Upper lobe of right lung (tissue), 1 donor: ENCODE results near the gene SKP2. TPM values are rescaled to one million over a fixed set of nuclear protein-coding genes. Genes with fewer than 3 reads are reported as not detected.
"Not testable (repeated sequence)": the region's sequence is repeated elsewhere in the genome, so short reads cannot be mapped to it uniquely, and the experiment has no call there.

ENCODE experiments used
- ATAC-seq: fragments of 200-7000 bp; cut with Tn5 transposase; one replicate; pipeline ENCODE4 v1.9.1; 2020; ENCODE audit warnings: mild to moderate bottlenecking, moderate library complexity
- DNase-seq: peaks from one replicate; pipeline ENCODE4 v3.0.0-alpha.2; 2020
- H3K27ac ChIP-seq: fragments of 200-600 bp; one replicate; pipeline ENCODE4 v1.8.0; 2022
- H3K27me3 ChIP-seq: fragments of 200-600 bp; one replicate; pipeline ENCODE4 v1.8.0; 2022; ENCODE audit warnings: mild to moderate bottlenecking
- H3K36me3 ChIP-seq: fragments of 200-600 bp; one replicate; pipeline ENCODE4 v1.8.0; 2022
- H3K4me1 ChIP-seq: fragments of 200-600 bp; one replicate; pipeline ENCODE4 v1.8.0; 2022
- H3K4me3 ChIP-seq: fragments of 200-600 bp; one replicate; pipeline ENCODE4 v1.8.0; 2022; ENCODE audit warnings: mild to moderate bottlenecking
- H3K9me3 ChIP-seq: fragments of 200-600 bp; one replicate; pipeline ENCODE4 v1.8.0; 2022
- intact Hi-C: fragments of 100-400 bp; cut with DNase I; formaldehyde crosslinking; loops from one replicate; pipeline ENCODE4 v1.11.0; 2022
- total RNA-seq: library from RNA; stranded (reverse); fragmentation: NEBNext Ultra II Directional; extraction: Animal tissue kit (Norgen Biotek cat#: 25700); gene quantifications from one replicate; pipeline ENCODE4 v1.2.1, GENCODE V29; 2021
- TF ChIP-seq, protein P1 (sequence below): fragments of 200-600 bp; IDR thresholded peaks from one replicate; pipeline ENCODE4 v1.8.0; 2022; ENCODE audit warnings: antibody characterized with exemption
- donor health status: DM: no; HTN: yes; CAD: no; lungs with severe emphysema.

The SKP2 gene
- total RNA-seq, 1 donor from 2014 or later, result 12.1 TPM

DNA sequence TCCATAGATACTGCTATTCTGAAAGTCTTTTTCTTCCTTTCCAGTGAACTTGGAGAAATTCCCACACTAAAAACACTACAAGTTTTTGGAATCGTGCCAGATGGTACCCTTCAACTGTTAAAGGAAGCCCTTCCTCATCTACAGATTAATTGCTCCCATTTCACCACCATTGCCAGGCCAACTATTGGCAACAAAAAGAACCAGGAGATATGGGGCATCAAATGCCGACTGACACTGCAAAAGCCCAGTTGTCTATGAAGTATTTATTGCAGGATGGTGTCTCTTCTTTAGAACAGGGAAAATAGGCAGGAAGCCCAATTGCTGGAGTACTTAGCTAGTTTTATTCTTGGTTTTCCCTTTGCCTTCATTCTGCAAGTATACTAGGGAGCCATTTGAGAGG lies 29.9 kb downstream of the SKP2 start:
- Histone ChIP-seq H3K4me3 (no peak overlapping the region), H3K27ac (no peak overlapping the region), H3K36me3 (peaks cover 48% of the 10 kb centered on the region), H3K9me3 (no peaks in the 10 kb centered on the region), H3K4me1 (no peaks in the 10 kb centered on the region), H3K27me3 (no peaks in the 10 kb centered on the region)
- DNase-seq (no peak), ATAC-seq (no peak)
- TF ChIP-seq, protein P1, sequence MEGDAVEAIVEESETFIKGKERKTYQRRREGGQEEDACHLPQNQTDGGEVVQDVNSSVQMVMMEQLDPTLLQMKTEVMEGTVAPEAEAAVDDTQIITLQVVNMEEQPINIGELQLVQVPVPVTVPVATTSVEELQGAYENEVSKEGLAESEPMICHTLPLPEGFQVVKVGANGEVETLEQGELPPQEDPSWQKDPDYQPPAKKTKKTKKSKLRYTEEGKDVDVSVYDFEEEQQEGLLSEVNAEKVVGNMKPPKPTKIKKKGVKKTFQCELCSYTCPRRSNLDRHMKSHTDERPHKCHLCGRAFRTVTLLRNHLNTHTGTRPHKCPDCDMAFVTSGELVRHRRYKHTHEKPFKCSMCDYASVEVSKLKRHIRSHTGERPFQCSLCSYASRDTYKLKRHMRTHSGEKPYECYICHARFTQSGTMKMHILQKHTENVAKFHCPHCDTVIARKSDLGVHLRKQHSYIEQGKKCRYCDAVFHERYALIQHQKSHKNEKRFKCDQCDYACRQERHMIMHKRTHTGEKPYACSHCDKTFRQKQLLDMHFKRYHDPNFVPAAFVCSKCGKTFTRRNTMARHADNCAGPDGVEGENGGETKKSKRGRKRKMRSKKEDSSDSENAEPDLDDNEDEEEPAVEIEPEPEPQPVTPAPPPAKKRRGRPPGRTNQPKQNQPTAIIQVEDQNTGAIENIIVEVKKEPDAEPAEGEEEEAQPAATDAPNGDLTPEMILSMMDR, result no peak
- intact Hi-C loops, result no loop called here

- H3K9me3 ChIP-seq, H3K4me1 ChIP-seq, ATAC-seq, H3K27me3 ChIP-seq, H3K27ac ChIP-seq, H3K4me3 ChIP-seq, intact Hi-C loops, DNase-seq: not testable (repeated sequence)
- H3K36me3 ChIP-seq, result peaks cover 29% of the 10 kb centered on the region
These were observed 32.5 kb downstream of the SKP2 start for GRCh38 chr5:36184408-36184807.

GRCh38 chr5:36193746-36194145 lies 41.8 kb downstream of the SKP2 start:
- Histone ChIP-seq H3K4me3 (no peak overlapping the region), H3K4me1 (no peaks in the 10 kb centered on the region), H3K9me3 (no peaks in the 10 kb centered on the region), H3K27me3 (no peaks in the 10 kb centered on the region), H3K27ac (no peak overlapping the region), H3K36me3 (peaks cover 33% of the 10 kb centered on the region)
- DNase-seq (no peak), ATAC-seq (no peak)
- TF ChIP-seq, protein P1, result no peak
- intact Hi-C loops, result no loop called here

DNA sequence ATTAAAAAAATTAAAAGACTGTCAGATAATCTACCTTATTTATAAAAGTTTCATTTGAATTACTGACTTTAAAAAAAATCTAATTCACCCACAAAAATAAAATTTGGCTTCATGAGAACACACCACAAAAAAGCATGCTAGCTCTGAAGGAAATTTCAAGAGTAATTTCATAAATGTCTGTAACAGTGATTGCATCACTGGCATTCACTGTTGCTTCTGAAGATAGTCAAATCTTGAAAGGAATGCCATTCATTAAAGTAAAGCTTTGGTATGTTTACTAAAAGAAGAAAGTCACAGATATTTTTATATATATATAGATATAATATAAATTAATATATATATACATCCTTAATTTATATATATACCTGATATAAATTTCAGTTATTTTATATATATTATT lies 46.4 kb downstream of the SKP2 start:
- no peak overlapping the region for H3K27ac ChIP-seq
- intact Hi-C loops, result no loop called here
- H3K4me3 ChIP-seq, result no peak overlapping the region
- H3K36me3 ChIP-seq, result peaks cover 53% of the 10 kb centered on the region
- DNase-seq, result no peak
- no peak for ATAC-seq
- H3K27me3 ChIP-seq, result no peaks in the 10 kb centered on the region
- TF ChIP-seq, protein P1, result no peak
- no peaks in the 10 kb centered on the region for H3K9me3 ChIP-seq
- H3K4me1 ChIP-seq, result no peaks in the 10 kb centered on the region

GRCh38 chr5:36198783-36199182 lies 46.9 kb downstream of the SKP2 start:
- H3K9me3 ChIP-seq, H3K27me3 ChIP-seq, ATAC-seq, DNase-seq, intact Hi-C loops, H3K27ac ChIP-seq, H3K4me3 ChIP-seq, H3K4me1 ChIP-seq: not testable (repeated sequence)
- peaks cover 53% of the 10 kb centered on the region for H3K36me3 ChIP-seq

- DNase-seq, result no peak
- TF ChIP-seq, protein P1, result no peak
- Histone ChIP-seq H3K4me3 (no peak overlapping the region), H3K36me3 (peaks cover 56% of the 10 kb centered on the region), H3K27me3 (no peaks in the 10 kb centered on the region), H3K27ac (no peak overlapping the region), H3K9me3 (no peaks in the 10 kb centered on the region), H3K4me1 (no peaks in the 10 kb centered on the region)
- intact Hi-C loops, result no loop called here
- ATAC-seq, result no peak
These were observed 47.7 kb downstream of the SKP2 start for GRCh38 chr5:36199620-36200019.

DNA sequence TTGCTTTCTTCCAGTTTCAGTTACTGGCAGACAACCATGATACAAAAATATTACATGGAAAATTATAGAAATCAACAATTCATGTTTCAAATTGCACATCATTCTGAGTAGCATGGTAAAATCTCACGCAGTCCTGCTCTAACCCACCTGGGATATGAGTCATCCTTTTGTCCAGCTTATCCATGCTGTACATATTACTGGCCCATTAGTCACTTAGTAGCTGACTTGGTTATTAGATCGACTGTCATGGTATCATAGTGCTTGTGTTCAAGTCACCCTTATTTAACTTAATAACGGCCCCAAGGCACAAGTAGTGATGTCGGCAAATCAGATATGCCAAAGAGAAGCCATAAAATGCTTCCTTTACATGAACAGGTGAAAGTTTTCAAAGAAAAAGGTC lies 48.6 kb downstream of the SKP2 start:
- TF ChIP-seq, protein P1, result no peak
- Histone ChIP-seq H3K4me1 (no peaks in the 10 kb centered on the region), H3K9me3 (no peaks in the 10 kb centered on the region), H3K27me3 (no peaks in the 10 kb centered on the region), H3K36me3 (peaks cover 47% of the 10 kb centered on the region), H3K27ac (no peak overlapping the region), H3K4me3 (no peak overlapping the region)
- ATAC-seq (no peak), DNase-seq (no peak)
- intact Hi-C loops, result no loop called here
